HG03064 (cell line): ENCODE measurements around the gene SMURF2.
A peak's percentile ranks its signal among the peaks of the same experiment; 100 is the strongest.
"Not testable (repeated sequence)": the region's sequence is repeated elsewhere in the genome, so short reads cannot be mapped to it uniquely, and the experiment has no call there.

ENCODE experiments used
- ATAC-seq: cut with Tn5 transposase; IDR thresholded peaks from one replicate; pipeline ENCODE4 v1.9.1; 2021; ENCODE audit warnings: low read depth; ENCODE audit not compliant: unreplicated experiment

SMURF2 gene

GRCh38 chr17:64667807-64668721 lies 6.0 kb upstream of the SMURF2 start:
- not testable (repeated sequence) for ATAC-seq

- ATAC-seq: not testable (repeated sequence)
These were observed 2.3 kb upstream of the SMURF2 start for GRCh38 chr17:64664299-64664981.

GRCh38 chr17:64663836-64664235 lies 1.7 kb upstream of the SMURF2 start:
- not testable (repeated sequence) for ATAC-seq

- no peak for ATAC-seq
These were observed 764 bp upstream of the SMURF2 start for GRCh38 chr17:64662774-64663367.

GRCh38 chr17:64661726-64661975 lies 456 bp downstream of the SMURF2 start:
- ATAC-seq: no peak

GRCh38 chr17:64660978-64661725 lies 955 bp downstream of the SMURF2 start:
- peak; percentile 14 for ATAC-seq

- not testable (repeated sequence) for ATAC-seq
These were observed 1.7 kb downstream of the SMURF2 start for GRCh38 chr17:64660195-64660977.

- no peak for ATAC-seq
These were observed 3.2 kb downstream of the SMURF2 start for GRCh38 chr17:64658931-64659330.

GRCh38 chr17:64657610-64658125 lies 4.4 kb downstream of the SMURF2 start:
- ATAC-seq: no peak

GRCh38 chr17:64655704-64656103 lies 6.4 kb downstream of the SMURF2 start:
- ATAC-seq: no peak

- ATAC-seq: no peak
These were observed 8.1 kb downstream of the SMURF2 start for GRCh38 chr17:64653985-64654355.

- no peak for ATAC-seq
These were observed 8.7 kb downstream of the SMURF2 start for GRCh38 chr17:64653325-64653984.

- ATAC-seq: no peak
These were observed 10.2 kb downstream of the SMURF2 start for GRCh38 chr17:64651889-64652288.

- no peak for ATAC-seq
These were observed 13.9 kb downstream of the SMURF2 start for GRCh38 chr17:64648234-64648633.

GRCh38 chr17:64647817-64648216 lies 14.3 kb downstream of the SMURF2 start:
- no peak for ATAC-seq

GRCh38 chr17:64639516-64639915 lies 22.6 kb downstream of the SMURF2 start:
- no peak for ATAC-seq

- no peak for ATAC-seq
These were observed 23.4 kb downstream of the SMURF2 start for GRCh38 chr17:64638552-64639203.

- peak; percentile 78 for ATAC-seq
These were observed 26.3 kb downstream of the SMURF2 start for GRCh38 chr17:64635647-64636305.
